ENCODE measurements around the gene RAB40C. TPM values are rescaled to one million over a fixed set of nuclear protein-coding genes. Genes with fewer than 3 reads are reported as not detected.

Gene RAB40C
- total and polyA plus RNA-seq, 10 of the 15 experiments (the other 5 are each of a cell fraction or from before 2014, with no cell fraction given): 0.06 to 12.8 (median 4.6) TPM

DNA sequence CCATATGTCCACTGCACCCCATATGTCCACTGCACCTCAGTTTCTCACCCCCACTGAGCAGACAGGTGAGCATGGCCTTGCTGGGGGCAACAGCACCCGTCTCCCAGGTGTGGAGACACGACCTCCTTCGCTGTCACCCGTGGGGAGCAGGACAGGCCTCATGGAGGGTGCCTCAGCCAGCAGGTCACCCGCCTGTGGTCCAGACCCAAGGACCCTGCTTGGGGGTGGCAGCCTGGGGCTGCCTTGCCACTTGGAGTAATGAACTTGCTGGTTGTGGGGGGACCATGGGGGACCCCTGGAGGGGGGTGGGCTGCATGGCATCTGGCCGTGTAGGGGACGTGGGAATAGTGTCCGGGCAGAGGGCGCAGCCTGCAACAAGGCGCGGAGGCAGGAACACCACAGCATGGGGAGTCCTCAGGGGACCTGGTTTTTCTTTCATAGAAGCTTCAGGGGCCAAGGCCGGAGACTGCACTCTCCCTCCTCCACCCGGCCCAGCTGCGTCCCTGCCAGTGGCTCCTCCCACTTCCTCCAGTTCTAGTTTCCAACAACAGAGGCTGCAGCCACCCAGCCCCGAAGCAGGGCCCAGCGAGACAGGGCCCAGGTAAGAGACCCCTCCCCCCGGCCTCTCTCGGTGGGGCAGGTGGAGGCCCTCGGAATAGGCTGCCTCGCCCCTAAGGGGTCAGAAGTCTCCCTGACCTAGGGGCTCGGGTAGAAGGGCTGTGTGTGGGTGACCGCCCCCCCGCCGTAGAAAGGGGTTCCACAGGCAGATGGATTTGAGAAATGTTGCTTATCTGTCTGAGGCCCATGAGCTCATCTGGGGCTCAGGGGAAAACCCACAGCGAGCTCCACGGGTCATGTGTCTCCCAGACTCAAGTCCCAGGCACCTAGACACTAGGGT, 23.1 kb upstream of the RAB40C start, which contains the start of gene NHLRC4 (continued):
- TF ChIP-seq, protein P1, sequence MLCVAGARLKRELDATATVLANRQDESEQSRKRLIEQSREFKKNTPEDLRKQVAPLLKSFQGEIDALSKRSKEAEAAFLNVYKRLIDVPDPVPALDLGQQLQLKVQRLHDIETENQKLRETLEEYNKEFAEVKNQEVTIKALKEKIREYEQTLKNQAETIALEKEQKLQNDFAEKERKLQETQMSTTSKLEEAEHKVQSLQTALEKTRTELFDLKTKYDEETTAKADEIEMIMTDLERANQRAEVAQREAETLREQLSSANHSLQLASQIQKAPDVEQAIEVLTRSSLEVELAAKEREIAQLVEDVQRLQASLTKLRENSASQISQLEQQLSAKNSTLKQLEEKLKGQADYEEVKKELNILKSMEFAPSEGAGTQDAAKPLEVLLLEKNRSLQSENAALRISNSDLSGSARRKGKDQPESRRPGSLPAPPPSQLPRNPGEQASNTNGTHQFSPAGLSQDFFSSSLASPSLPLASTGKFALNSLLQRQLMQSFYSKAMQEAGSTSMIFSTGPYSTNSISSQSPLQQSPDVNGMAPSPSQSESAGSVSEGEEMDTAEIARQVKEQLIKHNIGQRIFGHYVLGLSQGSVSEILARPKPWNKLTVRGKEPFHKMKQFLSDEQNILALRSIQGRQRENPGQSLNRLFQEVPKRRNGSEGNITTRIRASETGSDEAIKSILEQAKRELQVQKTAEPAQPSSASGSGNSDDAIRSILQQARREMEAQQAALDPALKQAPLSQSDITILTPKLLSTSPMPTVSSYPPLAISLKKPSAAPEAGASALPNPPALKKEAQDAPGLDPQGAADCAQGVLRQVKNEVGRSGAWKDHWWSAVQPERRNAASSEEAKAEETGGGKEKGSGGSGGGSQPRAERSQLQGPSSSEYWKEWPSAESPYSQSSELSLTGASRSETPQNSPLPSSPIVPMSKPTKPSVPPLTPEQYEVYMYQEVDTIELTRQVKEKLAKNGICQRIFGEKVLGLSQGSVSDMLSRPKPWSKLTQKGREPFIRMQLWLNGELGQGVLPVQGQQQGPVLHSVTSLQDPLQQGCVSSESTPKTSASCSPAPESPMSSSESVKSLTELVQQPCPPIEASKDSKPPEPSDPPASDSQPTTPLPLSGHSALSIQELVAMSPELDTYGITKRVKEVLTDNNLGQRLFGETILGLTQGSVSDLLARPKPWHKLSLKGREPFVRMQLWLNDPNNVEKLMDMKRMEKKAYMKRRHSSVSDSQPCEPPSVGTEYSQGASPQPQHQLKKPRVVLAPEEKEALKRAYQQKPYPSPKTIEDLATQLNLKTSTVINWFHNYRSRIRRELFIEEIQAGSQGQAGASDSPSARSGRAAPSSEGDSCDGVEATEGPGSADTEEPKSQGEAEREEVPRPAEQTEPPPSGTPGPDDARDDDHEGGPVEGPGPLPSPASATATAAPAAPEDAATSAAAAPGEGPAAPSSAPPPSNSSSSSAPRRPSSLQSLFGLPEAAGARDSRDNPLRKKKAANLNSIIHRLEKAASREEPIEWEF (IDR thresholded peaks at IDR 0.05; ENCODE audit: insufficient replicate concordance, low read depth, low read length): no peak
- TF ChIP-seq RB1 (IDR thresholded peaks at IDR 0.05; ENCODE audit: borderline replicate concordance) (no peak), SUPT20H (IDR thresholded peaks at IDR 0.05; ENCODE audit: borderline replicate concordance, control insufficient read depth, low read depth, low read length) (no peak), SKIL (IDR thresholded peaks at IDR 0.05; ENCODE audit: low read depth, poor library complexity, severe bottlenecking) (no peak), BCLAF1 (IDR thresholded peaks at IDR 0.05) (no peak), RFX5 (IDR thresholded peaks at IDR 0.05; ENCODE audit: low read depth, low read length) (no peak), IKZF1 (conservative IDR thresholded peaks at IDR 0.05) (peak; percentile 41; the same call in 1 of the 2 replicates), TCF3 (IDR thresholded peaks at IDR 0.05; ENCODE audit: borderline replicate concordance, insufficient read depth, low read depth, low read length) (0 out of 2 replicates have a peak, but pooled peaks have one; percentile 57), SPI1 (IDR thresholded peaks at IDR 0.05; ENCODE audit: borderline replicate concordance, insufficient read depth, low read depth, low read length) (peak; percentile 63), JUND (IDR thresholded peaks at IDR 0.05; ENCODE audit: low read depth, low read length) (no peak), STAT1 (conservative IDR thresholded peaks at IDR 0.05) (no peak), SMARCA5 (IDR thresholded peaks at IDR 0.05) (0 out of 2 replicates have a peak, but pooled peaks have one; percentile 9), MTA3 (IDR thresholded peaks at IDR 0.05; ENCODE audit: borderline replicate concordance, low read length) (no peak), STAT3 (IDR thresholded peaks at IDR 0.05; ENCODE audit: low read depth, low read length) (no peak), SMC3 (IDR thresholded peaks at IDR 0.05; ENCODE audit: borderline replicate concordance, low read length) (0 out of 2 replicates have a peak, but pooled peaks have one; percentile 4), TCF12 (IDR thresholded peaks at IDR 0.05; ENCODE audit: low read depth, low read length) (peak; percentile 81; the same call in 1 of the 2 replicates)
